ENCODE results near the gene PSMA1. TPM values are rescaled to one million over a fixed set of nuclear protein-coding genes. Genes with fewer than 3 reads are reported as not detected.
A peak's percentile ranks its signal among the peaks of the same experiment; 100 is the strongest.
"Not testable (repeated sequence)": the region's sequence is repeated elsewhere in the genome, so short reads cannot be mapped to it uniquely, and the experiment has no call there.

The PSMA1 gene
- polyA plus RNA-seq (2014; cell fraction: cytosol; rRNA removed): 274 and 296 TPM in 2 replicates
- 548 and 556 TPM in 2 replicates for polyA plus RNA-seq (2014; cell fraction: nucleus; rRNA removed)

GRCh38 chr11:14519917-14520746 lies at the start of gene PSMA1:
Gene PSMA1 (minus strand): TSS chr11:14520386. CDS start chr11:14520299, 87 bp downstream.
- DNase-seq (ENCODE audit: low spot score): peak; percentile 97

- not testable (repeated sequence) for DNase-seq (ENCODE audit: low spot score)
Observed at GRCh38 chr11:14569516-14569915, 49.3 kb upstream of the PSMA1 start.

GRCh38 chr11:14567064-14567651 lies 47.0 kb upstream of the PSMA1 start:
- DNase-seq (ENCODE audit: low spot score): no peak

GRCh38 chr11:14566331-14567063 lies 46.3 kb upstream of the PSMA1 start:
- no peak for DNase-seq (ENCODE audit: low spot score)

- DNase-seq (ENCODE audit: low spot score): no peak
Observed at GRCh38 chr11:14565845-14566244, 45.7 kb upstream of the PSMA1 start.

- DNase-seq (ENCODE audit: low spot score): no peak
Observed at GRCh38 chr11:14555818-14556217, 35.6 kb upstream of the PSMA1 start.

- no peak for DNase-seq (ENCODE audit: low spot score)
Observed at GRCh38 chr11:14554959-14555358, 34.8 kb upstream of the PSMA1 start.

- no peak for DNase-seq (ENCODE audit: low spot score)
Observed at GRCh38 chr11:14552089-14552488, 31.9 kb upstream of the PSMA1 start.

GRCh38 chr11:14551380-14551779 lies 31.2 kb upstream of the PSMA1 start:
- DNase-seq (ENCODE audit: low spot score): no peak

- DNase-seq (ENCODE audit: low spot score): no peak
Observed at GRCh38 chr11:14549891-14550290, 29.7 kb upstream of the PSMA1 start.

- DNase-seq (ENCODE audit: low spot score): no peak
Observed at GRCh38 chr11:14547440-14547839, 27.3 kb upstream of the PSMA1 start.

- no peak for DNase-seq (ENCODE audit: low spot score)
Observed at GRCh38 chr11:14546672-14547071, 26.5 kb upstream of the PSMA1 start.

- no peak for DNase-seq (ENCODE audit: low spot score)
Observed at GRCh38 chr11:14544611-14545010, 24.4 kb upstream of the PSMA1 start.

- no peak for DNase-seq (ENCODE audit: low spot score)
Observed at GRCh38 chr11:14543260-14543659, 23.1 kb upstream of the PSMA1 start.

GRCh38 chr11:14542324-14542723 lies 22.1 kb upstream of the PSMA1 start:
- DNase-seq (ENCODE audit: low spot score): no peak

- DNase-seq (ENCODE audit: low spot score): no peak
Observed at GRCh38 chr11:14541192-14541947, 21.2 kb upstream of the PSMA1 start.

GRCh38 chr11:14539982-14540421 lies 19.8 kb upstream of the PSMA1 start:
- DNase-seq (ENCODE audit: low spot score): no peak

- no peak for DNase-seq (ENCODE audit: low spot score)
Observed at GRCh38 chr11:14538926-14539554, 18.9 kb upstream of the PSMA1 start.

- no peak for DNase-seq (ENCODE audit: low spot score)
Observed at GRCh38 chr11:14538271-14538925, 18.2 kb upstream of the PSMA1 start.

GRCh38 chr11:14537134-14537599 lies 17.0 kb upstream of the PSMA1 start:
- peak; percentile 35 for DNase-seq (ENCODE audit: low spot score)
